ENCODE measurements around the gene THBD.
A peak's percentile ranks its signal among the peaks of the same experiment; 100 is the strongest.

The THBD gene

GRCh38 chr20:23060629-23061028 lies 11.2 kb upstream of the THBD start:
- no peak for DNase-seq (ENCODE audit: low spot score)
- TF ChIP-seq CTCF (IDR thresholded peaks at IDR 0.05; ENCODE audit: borderline replicate concordance, control extremely low read depth, extremely low read depth, insufficient read depth, missing control alignments), result no peak
- in situ Hi-C loops (cut with MboI; ENCODE audit: low sequenced_read_pairs, unreplicated experiment), result no loop called here

- no peak for TF ChIP-seq CTCF (IDR thresholded peaks at IDR 0.05; ENCODE audit: borderline replicate concordance, control extremely low read depth, extremely low read depth, insufficient read depth, missing control alignments)
- in situ Hi-C loops (cut with MboI; ENCODE audit: low sequenced_read_pairs, unreplicated experiment), result no loop called here
Measured at GRCh38 chr20:23059846-23060245, 10.4 kb upstream of the THBD start.

GRCh38 chr20:23059001-23059400 lies 9.5 kb upstream of the THBD start:
- in situ Hi-C loops (cut with MboI; ENCODE audit: low sequenced_read_pairs, unreplicated experiment), result no loop called here
- no peak for DNase-seq (ENCODE audit: low spot score)
- TF ChIP-seq CTCF (IDR thresholded peaks at IDR 0.05; ENCODE audit: borderline replicate concordance, control extremely low read depth, extremely low read depth, insufficient read depth, missing control alignments), result no peak

More at GRCh38 chr20:23059846-23060245, 10.4 kb upstream of the THBD start:
- no peak for DNase-seq (ENCODE audit: low spot score)

- no peak for DNase-seq (ENCODE audit: low spot score)
- no peak for TF ChIP-seq CTCF (IDR thresholded peaks at IDR 0.05; ENCODE audit: borderline replicate concordance, control extremely low read depth, extremely low read depth, insufficient read depth, missing control alignments)
- in situ Hi-C loops (cut with MboI; ENCODE audit: low sequenced_read_pairs, unreplicated experiment), result no loop called here
Measured at GRCh38 chr20:23058240-23058639, 8.8 kb upstream of the THBD start.

- TF ChIP-seq CTCF (IDR thresholded peaks at IDR 0.05; ENCODE audit: borderline replicate concordance, control extremely low read depth, extremely low read depth, insufficient read depth, missing control alignments), result no peak
- DNase-seq (ENCODE audit: low spot score), result no peak
- in situ Hi-C loops (cut with MboI; ENCODE audit: low sequenced_read_pairs, unreplicated experiment), result no loop called here
Measured at GRCh38 chr20:23052904-23053303, 3.4 kb upstream of the THBD start.

- DNase-seq (ENCODE audit: low spot score), result peak; percentile 68
- in situ Hi-C loops (cut with MboI; ENCODE audit: low sequenced_read_pairs, unreplicated experiment), result no loop called here
- peak; percentile 62 for TF ChIP-seq CTCF (IDR thresholded peaks at IDR 0.05; ENCODE audit: borderline replicate concordance, control extremely low read depth, extremely low read depth, insufficient read depth, missing control alignments)
Measured at GRCh38 chr20:23050847-23051627, 1.6 kb upstream of the THBD start.

Data from GM13976 (cell line).